CD4-positive, alpha-beta T cell treated with Interleukin-2 at 100 ng/mL for 4 hours (primary cell): ENCODE data around the gene GOSR2.
"Not testable (repeated sequence)": the region's sequence is repeated elsewhere in the genome, so short reads cannot be mapped to it uniquely, and the experiment has no call there.

Source experiments
- DNase-seq: peaks from one replicate; pipeline ENCODE4 v3.0.0-alpha.2; 2020; ENCODE audit warnings: low spot score

The GOSR2 gene

DNA sequence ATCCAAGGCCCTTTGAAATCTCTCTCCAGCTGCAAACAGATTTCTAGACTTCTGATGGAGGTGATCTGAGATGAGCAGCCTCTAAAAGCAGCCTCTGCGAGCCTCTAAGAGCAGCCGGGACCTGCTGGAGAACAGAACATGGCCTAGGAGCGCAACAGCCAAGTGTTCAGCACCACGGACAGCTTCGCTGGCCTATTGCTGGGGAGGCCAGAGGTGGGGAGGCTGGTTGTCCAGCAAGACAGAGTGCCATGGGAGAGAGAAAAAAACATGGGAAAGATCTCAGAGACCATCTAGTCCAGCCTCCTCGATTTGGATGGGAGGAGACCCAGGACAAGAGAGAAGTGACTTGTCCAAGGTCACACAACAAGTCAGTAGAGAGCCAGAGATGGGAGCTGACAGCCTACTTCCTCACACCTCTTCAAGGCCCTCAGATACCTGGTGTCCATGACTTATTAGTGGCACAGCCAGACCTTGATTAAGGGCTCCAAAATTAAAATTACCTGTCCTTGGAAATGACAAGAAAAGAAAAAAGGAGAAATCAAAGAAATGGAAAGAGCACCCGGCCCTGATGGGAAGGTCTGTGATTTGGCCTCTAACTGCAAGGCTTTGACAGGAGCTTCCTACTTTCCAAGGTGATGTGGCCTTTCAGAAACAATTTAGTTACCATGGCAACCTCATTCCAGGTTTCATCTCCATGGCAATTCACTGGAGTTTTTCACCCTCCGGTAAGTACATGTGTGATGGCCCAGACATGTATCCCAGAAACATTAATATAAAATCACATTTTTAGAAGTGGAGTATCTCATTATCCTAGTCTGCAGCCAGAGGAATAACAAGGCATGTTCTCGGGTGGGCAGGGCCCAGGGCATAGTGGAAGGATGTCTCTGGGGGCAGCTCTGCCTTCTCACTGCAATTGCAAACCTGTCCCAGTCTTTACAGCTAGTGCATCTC is 41.6 kb downstream of the GOSR2 start:
- DNase-seq, result no peak

DNA sequence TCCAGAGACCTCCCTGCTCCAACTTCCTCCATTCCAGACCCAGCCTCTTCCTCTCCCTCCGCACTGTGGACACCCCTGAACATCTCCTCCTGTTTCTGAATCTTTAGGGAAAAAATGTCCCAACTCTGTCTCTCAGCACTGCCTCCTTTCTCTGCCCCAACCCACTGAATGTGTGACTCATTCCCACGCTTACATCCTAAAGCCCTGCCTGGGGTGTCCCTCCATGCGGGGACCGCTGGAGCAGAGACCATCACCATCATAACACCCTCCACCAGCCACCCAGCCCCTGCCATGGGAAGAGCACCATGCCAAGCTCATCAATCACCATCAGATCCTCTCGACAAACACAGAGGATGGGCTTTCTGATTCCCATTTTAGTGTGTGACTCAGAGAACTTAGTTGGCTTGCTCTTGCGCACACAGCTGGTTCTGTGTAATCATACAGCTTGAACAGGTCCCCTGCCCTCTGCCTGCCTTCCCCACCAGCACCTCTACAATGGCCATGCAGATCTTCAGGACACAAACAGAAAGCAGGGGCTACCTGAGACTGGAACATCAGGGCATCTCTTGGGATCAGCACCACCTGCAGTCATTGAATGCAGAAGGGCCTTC is 45.4 kb downstream of the GOSR2 start:
- DNase-seq, result no peak

DNA sequence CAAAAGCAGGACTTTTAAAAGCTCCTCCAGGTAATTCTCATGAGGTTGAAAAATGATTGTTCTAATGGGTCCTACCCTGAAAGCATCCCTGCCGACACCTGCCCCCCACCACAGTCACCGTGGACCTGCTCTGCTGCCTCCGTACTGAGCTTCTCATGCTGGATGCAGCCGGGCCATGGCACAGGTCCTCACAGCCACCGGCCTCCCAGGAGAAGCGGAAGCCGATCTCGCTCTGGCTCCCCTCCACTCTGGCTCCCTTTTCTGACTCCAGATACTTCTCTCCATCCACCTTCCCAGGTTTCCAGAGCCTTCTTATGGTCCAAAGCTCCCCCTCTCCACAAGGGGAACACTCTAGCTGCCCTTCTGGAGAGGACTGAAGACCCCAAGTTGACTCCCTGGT is 45.9 kb downstream of the GOSR2 start:
- no peak for DNase-seq

DNA sequence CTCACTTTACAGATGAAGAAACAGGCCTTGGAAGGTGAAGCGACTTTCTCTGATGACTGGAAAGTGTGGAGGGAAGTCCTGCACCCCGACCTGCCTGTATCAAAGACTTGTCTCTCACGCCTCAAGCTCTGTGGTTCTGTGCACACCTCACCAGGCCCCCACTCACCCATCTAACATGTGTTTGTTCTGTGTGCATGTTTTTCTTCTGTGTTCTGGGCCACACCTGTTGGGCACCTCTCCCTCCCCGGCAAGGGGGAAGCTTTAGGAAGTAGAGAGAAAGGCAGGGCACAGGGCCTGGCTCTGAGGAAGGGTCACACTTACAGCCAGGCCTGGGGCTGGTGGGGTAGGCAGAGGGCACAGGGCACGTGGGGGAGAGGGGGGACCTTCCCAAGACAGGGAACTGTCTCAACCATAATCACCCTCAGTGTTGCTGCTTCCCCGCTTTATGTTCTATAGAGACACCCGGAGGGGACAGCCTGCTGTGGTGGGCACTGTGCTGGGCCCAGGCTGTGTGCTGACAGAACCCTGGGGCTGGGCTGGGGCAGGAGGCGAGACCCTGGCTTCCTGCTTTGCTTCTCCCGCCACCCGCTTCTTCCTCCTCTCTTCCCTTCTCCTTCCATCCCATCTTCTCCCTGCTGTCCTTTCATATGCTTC is 48.8 kb downstream of the GOSR2 start:
- no peak for DNase-seq

DNA sequence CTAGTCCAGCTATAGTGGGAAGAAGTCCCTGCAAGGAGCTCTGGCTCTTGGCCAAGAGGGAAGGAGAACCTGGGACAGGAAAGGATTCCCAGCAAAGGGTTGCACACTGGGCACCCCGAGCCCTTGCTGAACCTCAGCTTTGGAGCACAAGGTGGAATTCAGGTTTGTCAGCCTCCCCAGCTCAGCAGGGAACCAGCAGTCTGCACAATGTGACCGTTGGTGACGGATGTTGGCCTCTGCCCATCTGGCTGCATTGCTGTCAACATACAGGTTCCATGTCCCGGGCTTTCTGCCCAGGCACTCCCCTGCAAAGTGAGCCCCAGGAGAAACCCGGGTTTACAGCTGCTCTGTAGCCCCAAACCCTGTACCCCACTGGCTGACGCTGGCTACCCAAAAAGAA is 49.4 kb downstream of the GOSR2 start:
- no peak for DNase-seq

DNA sequence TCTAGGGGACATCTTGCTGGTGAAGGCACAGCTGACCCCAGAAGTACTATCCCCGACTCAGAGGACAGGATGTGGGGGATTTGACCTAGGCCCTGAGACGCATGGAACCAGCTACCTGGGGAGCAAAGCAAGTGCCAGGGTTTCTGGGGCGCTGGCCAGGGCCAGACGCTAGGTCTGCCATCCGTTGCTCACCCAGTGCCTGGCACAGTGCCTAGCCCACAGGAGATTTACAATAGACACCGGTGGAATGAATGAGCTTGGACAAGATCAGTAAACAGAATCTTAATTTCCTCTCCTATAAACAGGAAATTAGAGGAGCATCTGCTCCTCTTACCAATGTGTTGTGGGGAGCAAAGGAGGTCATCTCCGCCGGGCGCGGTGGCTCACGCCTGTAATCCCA is 51.1 kb downstream of the GOSR2 start:
- no peak for DNase-seq

DNA sequence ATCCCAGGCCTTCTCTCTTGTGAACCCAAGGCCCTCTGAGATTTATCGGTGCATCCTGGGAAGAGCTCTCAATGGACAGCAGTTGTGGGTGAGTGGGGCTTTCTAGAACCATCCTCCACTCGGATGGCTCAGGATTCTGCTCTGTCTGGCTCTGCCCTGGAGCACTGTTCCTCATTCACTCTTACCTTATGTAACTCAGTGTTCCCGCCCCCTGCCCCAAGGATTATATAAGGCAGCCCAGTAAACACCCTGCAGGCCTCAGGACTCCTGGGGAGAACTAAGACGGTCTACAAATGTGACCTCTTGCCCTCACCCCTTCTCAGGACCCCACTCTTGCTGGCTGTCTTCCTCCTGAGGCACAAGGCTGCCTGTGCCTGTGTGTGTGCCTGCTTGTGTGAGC is 52.3 kb downstream of the GOSR2 start:
- DNase-seq, result no peak

DNA sequence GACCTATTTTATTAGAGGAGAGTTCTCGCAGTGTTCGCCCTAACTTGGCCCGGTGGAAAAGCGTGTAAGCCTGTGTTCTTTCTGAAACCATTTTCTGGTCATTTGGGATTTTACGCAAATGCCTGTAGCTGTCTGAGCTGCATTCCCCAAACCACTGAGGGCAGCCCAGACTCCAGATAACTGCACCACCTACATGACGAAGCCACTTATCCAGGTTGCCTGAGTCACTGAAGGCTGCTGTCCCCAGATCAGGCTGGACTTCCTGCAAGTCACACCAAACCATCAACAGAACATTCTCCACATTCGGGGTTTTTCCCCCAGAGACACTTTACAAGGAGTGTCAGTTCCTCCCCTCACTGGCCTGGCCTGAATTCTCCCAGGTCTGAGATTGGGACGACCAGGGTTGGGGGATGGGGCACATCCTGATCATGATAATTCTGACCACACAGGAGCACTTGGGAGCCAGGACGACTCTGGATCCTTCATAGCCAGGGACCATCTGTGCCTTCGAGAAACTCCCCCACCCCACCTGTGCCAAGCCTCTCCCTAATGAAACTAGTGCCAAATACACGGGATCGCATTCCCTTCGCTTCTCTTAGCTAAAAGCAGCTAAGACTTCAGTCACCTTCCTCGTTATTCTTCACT is 53.8 kb downstream of the GOSR2 start:
- no peak for DNase-seq

DNA sequence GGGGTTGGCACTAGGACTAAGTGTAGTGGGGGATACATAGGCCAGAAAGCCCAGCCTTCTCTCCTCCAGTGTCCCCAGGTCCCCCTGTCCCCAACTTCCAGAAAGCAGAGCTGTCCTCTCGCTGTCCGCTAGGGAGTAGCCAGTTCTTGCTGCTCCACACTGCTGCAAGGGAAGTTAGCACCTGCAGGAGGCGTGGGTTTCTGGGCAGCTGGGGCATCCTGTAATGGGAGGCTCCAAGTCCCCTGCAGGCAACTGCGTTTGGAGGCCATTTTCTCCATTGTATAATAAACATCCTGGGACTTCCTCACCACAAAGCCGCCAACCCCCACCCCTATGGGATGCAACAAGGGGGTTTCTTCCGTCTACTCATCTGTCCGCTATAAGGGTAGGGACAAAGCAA is 54.4 kb downstream of the GOSR2 start:
- DNase-seq, result no peak

DNA sequence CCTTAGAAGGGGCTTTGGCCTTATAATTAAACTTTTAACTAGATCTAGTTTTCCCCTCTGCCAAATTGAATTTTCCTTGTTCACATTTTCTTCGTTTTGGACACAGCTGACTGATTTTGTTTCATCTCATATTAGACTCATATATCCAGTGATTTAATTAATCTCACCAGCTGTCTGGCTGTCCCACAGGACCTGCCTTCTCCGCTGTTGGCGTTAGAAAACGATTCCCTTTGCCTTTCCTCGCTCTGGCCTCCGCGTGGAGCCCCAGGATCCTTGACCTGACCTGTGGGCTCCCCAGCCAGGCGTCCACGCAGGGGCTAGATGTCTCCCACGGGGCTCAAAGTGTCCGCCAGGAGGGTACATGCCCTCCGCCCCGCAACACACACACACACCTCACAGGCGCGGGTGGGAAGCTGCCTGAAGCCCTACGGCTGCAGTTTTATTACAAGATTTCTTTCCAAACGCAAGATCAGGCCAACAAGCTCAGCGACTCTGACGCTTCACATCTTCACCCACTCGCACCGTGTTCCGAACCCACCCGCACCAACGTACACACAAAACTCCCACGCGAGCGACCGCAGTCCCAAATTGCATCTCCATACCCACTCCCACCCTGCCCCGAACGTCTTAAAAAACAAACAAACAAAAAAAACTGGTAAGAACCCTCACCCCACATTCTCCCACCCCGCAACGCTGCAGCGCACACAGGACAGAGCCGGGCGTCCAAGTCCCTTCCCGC is 55.0 kb downstream of the GOSR2 start:
- no peak for DNase-seq

DNA sequence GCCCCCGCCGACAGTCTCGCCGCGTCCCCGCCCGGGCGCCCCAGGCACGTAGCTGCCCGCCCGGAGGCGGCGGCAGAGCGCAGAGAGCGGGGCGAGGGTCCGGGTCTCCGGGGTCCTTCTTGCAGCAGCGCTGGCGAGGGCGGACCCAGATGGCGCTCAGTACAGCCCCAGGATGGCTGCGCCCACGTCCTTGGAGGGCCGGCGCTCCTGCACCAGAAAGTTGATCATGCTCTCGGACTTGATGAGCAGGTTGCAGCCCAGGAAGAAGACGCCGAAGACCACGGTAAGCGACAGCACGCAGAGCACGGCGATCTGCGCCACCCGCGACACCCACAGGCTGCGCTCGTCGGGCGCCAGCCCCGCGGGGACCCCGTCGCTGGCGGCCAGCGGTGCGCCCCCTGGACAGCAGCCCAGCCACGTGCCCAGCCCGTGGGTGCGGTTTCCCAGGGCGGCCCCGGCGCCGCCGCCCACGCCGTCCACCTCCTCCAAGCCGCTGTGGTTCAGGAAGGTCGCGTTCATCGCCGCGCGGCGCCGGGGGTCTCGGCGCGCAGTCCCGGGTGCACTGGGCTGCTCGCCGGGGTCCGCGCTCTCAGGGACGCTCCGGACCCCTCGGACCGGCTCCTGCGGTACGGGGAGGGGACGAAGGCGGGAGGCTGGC is 55.7 kb downstream of the GOSR2 start:
- DNase-seq, result no peak

DNA sequence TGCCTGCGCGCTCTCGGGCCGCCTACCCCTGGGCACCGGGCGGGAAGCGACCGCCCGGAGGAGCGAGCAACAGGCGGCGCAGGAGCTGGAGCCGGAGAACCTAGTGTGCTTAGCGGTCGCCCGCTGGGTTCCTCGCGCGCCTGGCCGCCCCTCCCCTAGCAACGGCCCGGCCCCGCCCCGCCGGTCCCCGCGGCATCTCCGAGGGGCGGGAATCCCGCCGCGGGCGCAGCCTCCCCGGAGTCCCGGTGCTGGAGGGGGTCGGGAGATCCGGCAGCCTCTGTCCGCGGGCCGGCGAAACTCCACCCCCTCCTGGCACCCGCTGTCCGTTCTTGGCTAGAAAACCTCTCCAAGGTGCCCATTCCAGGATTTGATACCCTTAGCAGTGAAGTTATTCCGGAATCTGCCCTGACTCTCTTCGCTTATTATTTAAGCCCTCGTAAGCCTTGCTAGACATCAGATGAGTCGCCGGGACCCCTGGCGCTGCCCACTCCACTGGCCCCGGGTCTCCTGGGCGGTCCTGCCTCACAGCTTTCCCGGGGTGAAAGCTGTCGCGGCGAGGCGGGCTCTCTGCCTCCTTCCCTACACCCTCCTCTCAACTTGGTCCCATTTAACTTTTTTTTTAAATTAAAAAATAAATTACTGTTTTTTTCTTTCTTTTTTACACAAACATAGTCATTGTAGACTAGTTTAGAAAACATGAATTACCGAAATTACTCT is 56.3 kb downstream of the GOSR2 start, which contains the start of gene RPRML:
Gene RPRML, minus strand, starts transcription at position 107 of the 717 bp plus-strand sequence. CDS start 246 bp downstream, outside the sequence.
- no peak for DNase-seq

DNA sequence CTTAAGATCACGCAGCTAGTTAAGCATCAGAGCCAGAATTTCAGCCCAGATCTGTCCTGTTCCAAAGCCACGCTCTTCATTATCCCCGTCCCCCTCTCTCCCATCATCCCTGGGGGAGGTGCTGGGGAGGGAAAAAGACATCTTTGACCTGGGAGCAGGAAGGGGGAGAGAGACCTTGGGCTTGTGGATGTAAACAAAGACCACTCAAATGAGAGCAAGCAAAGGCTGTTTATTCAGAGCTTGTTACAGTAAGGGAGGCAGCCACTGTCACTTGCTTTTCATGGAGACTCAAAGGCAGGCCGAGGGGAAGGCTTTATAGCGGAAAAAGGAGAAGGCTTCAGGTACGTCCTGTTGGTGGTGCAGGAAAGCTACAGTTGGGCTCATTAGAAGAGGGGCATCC is 59.6 kb downstream of the GOSR2 start:
- DNase-seq, result no peak

DNA sequence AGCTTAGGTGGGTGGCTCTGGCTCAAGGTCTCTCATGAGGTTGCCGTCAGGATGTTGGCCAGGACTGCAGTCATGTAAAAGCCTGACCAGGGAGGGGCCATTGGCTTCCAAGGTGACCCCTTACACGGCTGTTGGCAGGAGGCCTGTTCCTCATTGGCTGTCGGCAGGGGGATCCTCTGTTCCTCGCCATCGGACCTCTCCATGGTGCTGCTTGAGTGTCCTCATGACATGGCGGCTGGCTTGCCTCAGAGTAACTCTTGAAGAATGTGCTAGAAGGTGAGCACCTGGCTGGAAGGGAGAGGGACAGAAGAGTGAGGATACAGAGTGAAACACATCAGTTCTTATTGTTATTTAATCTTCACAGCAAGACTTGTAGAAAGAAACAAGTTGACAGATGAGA is 60.8 kb downstream of the GOSR2 start:
- DNase-seq, result no peak

DNA sequence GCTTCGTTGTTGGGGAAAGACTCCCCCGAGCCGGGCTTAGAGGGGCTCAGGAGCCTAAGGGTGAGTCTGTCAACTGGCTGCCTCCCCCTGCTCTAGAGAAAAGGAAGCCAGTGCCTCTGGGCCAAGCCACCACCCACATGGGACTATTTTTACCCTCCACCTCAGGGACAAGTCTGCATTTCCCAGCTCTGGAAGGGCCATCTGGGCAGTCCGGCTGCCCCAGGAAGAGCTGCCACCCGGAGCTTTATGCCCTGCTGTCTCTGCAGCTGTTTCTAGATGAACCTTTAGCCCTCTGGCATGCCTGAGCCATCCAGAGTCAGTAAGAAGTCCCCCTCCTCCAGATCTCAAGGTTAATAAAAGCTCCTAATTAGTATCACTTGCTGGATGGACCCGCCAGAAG is 61.4 kb downstream of the GOSR2 start:
- no peak for DNase-seq

DNA sequence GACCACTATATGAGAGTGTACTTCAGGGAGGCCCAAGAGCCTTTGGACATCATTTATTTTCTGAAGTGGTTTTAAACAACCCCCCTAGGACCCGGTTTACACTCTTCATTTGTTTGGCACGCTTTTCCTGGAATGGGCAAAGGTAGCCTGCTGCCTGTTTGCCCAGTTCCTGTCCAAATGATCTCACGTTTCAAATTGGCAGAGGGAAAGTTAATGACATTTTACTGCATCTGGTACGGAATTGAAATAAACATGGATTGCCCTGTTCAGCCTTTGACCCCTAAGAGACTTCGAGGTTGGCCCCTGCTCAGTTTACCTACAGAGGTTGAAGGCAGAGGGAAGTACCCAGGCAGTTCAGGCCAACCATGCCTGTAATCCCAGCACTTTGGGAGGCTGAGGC is 61.9 kb downstream of the GOSR2 start:
- DNase-seq, result no peak

DNA sequence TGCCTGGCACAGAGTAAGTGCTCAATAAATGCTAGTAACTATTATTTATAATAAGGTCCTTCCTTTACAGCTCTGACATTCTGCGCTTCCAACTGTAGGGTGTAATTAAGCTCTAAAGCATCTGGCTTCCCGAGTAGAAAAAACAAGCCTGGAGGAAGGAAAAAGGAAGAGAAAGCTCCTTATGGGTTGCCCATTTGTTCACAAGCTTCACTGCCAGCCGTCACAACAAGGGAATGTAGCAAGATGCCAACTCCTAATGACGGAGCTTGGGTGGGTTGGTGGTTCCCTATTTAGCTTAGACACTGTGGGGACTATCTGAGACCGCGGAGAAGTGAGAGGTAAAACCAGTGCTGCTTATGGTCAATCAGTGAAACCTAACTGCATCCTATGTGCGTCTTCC is 63.4 kb downstream of the GOSR2 start:
- no peak for DNase-seq

DNA sequence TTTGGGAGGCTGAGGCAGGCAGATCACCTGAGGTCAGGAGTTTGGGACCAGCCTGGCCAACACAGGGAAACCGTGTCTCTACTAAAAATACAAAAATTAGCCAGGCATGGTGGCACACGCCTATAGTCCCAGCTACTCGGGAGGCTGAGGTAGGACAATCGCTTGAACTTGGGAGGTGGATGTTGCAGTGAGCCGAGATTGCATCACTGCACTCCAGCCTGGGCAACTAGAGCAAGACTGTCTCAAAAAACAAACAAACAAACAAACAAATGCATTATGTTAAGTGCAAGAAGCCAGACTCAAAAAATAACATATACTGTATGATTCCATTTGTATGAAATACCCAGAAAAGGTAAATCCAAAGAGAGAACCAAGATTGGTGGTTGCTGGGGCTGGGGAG is 65.0 kb downstream of the GOSR2 start:
- not testable (repeated sequence) for DNase-seq

DNA sequence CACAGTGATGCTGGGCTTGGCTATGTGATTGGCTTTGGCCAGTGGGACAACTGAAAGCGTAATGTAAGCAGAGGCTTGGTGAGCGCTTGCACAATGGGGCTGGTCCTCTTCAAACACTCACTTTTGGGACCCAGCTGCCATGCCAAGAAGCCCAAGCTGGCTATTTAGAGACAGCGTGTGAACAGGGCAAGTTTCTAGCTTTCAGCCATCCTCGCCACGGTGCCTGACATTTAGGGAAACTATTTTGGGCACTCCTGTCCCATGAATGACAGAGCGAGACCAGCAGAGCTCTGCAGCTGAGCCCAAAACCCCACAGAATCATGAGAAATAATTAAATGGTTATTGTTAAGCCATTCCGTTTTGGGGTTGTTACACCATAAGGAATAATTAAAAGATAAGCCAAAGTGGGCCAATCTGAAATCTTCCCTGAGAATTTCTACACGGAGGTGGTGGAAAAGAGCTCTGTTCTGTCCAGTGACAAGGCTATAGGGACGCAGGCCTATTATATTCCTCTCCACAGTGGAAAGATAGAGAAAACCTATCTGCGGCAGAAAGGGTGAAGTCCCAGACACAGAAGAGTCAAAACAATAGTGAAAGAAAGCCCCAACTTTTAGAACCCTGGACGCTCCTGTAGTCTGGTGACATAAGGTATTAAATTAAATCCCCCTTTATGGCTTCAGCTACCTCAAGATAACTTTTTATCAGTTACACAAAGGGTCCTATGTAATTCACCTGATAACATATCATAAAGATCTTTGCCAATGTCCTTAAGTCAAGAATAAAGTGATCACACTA is 66.9 kb downstream of the GOSR2 start:
- DNase-seq, result no peak

DNA sequence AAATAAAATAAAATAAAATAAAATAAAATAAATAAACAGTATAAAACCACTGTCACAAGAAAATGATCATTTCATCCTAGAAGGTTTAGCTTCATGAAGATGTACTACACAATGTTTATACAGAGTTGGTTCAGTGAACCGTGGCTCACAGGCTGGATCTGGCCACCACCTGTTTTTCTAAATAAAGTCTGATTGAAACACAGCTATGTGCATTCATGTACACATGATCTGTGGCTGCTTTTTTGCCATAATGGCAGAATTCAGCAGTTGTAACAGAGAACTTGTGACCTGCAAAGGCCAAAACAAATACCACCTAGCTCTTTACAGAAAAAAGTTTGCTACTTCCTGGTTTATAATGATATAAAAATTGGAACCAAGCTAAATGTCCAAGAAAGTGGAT is 68.7 kb downstream of the GOSR2 start:
- DNase-seq, result no peak
